Fibroblast of lung (primary cell): Measurements from ENCODE around the gene SLC22A6.

ENCODE experiments used
- EZH2 ChIP-seq: IDR thresholded peaks from 2 replicates; pipeline ENCODE4 v1.5.1; 2012; ENCODE audit warnings: low read length, control low read depth, mild to moderate bottlenecking; ENCODE audit errors: missing control alignments
- TF ChIP-seq, protein P1 (sequence below), 2 donors: IDR thresholded peaks in 1 of 2; conservative IDR thresholded peaks in 1 of 2; 1 replicate in 1 of 2; 2 replicates in 1 of 2; pipeline ENCODE4 v1.5.1; 2011 to 2012; ENCODE audit warnings: low read length in 2 of 2, control low read depth in 1 of 2, inconsistent platforms in 1 of 2, low read depth in 1 of 2, mild to moderate bottlenecking in 1 of 2

DNA sequence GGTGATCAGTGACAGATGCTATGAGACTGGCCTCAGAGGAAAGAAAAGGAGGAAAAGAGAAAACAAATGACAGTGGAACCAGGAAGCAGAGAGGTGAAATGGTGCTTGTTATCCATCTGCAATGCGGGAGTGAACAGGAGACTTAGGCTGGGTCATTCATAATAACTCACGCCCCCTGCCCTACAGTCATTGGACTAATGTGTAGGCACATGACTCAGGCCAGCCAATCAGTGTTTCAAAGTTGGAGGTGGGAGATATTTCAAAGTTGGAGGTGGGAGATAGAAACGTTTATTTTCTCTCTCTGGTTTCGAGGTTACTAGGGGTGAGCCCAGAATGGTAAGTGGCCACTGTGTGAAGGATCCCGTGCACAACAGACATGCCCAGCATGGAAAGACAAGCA, 30.3 kb downstream of the SLC22A6 start:
- TF ChIP-seq, protein P1, sequence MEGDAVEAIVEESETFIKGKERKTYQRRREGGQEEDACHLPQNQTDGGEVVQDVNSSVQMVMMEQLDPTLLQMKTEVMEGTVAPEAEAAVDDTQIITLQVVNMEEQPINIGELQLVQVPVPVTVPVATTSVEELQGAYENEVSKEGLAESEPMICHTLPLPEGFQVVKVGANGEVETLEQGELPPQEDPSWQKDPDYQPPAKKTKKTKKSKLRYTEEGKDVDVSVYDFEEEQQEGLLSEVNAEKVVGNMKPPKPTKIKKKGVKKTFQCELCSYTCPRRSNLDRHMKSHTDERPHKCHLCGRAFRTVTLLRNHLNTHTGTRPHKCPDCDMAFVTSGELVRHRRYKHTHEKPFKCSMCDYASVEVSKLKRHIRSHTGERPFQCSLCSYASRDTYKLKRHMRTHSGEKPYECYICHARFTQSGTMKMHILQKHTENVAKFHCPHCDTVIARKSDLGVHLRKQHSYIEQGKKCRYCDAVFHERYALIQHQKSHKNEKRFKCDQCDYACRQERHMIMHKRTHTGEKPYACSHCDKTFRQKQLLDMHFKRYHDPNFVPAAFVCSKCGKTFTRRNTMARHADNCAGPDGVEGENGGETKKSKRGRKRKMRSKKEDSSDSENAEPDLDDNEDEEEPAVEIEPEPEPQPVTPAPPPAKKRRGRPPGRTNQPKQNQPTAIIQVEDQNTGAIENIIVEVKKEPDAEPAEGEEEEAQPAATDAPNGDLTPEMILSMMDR (conservative IDR thresholded peaks at IDR 0.05 in 1 of 2, IDR thresholded peaks at IDR 0.05 in 1 of 2; ENCODE audit: low read depth in 1 of 2, low read length in 2 of 2) = no peak
- TF ChIP-seq EZH2 = no peak
